ENCODE measurements around the gene KIAA0232. TPM values are rescaled to one million over a fixed set of nuclear protein-coding genes. Genes with fewer than 3 reads are reported as not detected.

Gene KIAA0232, protein sequence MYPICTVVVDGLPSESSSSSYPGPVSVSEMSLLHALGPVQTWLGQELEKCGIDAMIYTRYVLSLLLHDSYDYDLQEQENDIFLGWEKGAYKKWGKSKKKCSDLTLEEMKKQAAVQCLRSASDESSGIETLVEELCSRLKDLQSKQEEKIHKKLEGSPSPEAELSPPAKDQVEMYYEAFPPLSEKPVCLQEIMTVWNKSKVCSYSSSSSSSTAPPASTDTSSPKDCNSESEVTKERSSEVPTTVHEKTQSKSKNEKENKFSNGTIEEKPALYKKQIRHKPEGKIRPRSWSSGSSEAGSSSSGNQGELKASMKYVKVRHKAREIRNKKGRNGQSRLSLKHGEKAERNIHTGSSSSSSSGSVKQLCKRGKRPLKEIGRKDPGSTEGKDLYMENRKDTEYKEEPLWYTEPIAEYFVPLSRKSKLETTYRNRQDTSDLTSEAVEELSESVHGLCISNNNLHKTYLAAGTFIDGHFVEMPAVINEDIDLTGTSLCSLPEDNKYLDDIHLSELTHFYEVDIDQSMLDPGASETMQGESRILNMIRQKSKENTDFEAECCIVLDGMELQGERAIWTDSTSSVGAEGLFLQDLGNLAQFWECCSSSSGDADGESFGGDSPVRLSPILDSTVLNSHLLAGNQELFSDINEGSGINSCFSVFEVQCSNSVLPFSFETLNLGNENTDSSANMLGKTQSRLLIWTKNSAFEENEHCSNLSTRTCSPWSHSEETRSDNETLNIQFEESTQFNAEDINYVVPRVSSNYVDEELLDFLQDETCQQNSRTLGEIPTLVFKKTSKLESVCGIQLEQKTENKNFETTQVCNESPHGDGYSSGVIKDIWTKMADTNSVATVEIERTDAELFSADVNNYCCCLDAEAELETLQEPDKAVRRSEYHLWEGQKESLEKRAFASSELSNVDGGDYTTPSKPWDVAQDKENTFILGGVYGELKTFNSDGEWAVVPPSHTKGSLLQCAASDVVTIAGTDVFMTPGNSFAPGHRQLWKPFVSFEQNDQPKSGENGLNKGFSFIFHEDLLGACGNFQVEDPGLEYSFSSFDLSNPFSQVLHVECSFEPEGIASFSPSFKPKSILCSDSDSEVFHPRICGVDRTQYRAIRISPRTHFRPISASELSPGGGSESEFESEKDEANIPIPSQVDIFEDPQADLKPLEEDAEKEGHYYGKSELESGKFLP (N-terminal part only)
- total RNA-seq (10 to 100 TPM; 16.1 to 16.7 TPM), total RNA-seq (47.0 to 111 reads per million in 2 donors)

DNA sequence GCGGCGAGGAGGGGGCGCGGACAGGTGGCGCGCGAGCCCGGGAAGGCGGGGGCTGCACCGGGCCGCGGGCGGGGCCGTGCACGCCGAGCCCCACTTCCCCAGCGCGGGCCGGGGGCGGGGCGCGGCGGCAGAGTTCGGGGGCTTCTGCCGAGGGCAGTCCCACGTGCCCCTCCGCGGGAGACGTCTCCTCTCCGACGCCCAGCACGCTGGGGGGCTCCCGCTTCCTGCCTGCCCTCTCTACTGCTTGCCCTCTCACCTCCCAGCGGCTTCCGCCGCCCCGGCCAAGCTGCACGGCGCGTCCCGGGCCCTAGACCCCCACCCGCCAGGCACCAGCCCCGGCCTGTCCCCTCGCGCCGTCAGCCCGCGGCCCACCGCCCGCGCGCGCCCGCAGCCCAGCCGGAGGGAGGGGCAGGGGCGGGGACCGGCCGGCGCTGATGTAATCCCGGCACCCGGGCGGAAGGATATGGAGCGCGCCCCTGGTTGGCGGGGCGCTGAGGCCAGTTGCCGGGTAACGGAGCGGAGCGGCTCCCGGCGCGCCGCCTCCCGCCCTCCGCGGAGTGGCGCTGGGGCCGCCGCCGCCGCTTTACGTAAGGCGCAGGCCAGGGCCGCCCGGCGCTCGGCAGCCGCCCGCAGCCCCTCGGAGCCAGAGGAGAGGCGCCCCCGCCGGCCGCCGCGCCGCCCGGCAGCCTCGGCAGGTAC, at the start of gene KIAA0232:
KIAA0232 (plus strand) TSS at position 581 of the 699 bp plus-strand sequence. CDS start 41,727 bp downstream, outside the sequence.
- ATAC-seq (peak; percentile 81), DNase-seq (peak; percentile 85 to 89 (median 88))
- Mint-ChIP-seq H3K4me1 (peaks cover 32% of the 10 kb centered on the region), H3K27ac (peak within 1 kb of the TSS; percentile 45), H3K36me3 (ENCODE audit: low read depth) (no peaks in the 10 kb centered on the region), H3K27me3 (peaks cover 4% of the 10 kb centered on the region), H3K4me3 (peak within 1 kb of the TSS; percentile 88)
- no peaks in the 10 kb centered on the region for H3K9me3 ChIP-seq (ENCODE audit: control insufficient read depth, low read length, poor library complexity, severe bottlenecking)

DNA sequence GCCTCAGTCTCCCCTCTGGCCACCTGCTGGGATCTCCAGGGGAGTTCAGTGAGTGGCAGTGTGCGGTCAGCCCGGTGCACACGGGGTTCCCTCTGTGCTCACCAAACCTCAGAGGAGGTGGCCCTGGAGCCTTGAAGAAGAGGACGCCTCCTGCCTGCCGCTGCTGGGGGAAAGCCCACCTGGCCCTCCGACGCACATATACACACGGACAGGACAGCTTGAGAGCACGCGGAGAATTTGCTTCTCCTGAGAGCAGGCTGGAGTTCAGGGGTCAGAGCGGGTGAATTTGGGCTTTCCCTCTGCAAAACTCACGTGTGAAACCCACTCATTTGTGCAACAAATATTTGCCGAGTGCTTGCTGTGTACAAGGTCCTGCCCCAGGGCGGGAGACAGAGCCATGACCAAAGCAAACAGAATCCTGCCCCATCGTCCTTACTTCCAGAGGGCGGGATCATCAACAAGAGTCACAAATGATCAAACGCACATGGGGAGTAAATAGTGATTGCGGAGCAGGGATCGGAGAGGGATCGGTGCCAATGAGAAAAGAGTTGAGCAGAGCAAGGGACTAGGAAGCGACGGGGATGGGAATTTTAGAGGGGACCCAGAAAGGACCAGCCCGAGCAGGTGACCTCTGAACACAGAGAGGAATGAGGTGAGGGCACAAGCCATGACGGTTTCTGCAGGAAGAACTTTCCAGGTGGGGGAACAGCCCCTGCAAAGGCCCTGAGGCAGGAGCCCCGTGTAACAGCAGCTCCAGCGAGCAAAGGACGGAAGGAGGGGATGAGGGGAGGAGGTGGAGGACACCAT, 49.0 kb upstream of the KIAA0232 start:
- H3K27ac Mint-ChIP-seq: no peak overlapping the region
- H3K27me3 Mint-ChIP-seq: peaks cover 21% of the 10 kb centered on the region
- no peaks in the 10 kb centered on the region for H3K9me3 ChIP-seq (ENCODE audit: control insufficient read depth, low read length, poor library complexity, severe bottlenecking)
- H3K36me3 Mint-ChIP-seq (ENCODE audit: low read depth): no peaks in the 10 kb centered on the region
- ATAC-seq (no peak), DNase-seq (no peak)
- H3K4me1 Mint-ChIP-seq: no peaks in the 10 kb centered on the region
- no peak overlapping the region for H3K4me3 Mint-ChIP-seq

DNA sequence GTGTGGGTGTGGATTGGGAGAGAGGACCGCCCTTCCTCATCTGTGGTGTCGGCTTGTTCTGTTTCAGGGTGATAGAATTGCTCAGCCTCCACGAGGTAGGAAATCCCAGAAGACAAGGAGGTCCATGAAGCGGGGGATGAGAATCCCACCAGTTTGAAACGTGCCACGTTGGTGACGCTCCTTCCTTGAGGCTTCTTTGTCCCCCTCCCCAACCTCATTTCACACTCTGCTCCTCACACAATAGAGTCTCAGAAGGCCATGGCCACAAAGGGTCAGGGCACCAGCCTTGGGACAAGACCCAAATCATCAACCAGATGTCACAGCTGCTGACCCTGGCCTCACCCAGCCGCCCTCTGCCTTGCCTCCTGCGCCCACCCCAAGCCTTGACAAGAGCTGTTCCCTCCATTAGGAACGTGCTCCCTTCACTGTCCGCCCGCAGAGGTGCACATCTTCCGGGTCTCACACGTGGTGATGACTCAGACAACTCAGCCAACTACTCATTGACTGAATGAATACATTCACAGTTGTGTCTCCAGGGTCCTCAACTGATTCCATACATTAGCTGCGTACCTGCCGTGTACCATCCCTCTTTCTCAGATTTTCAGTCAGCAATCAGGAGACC, 48.3 kb upstream of the KIAA0232 start:
- H3K27me3 Mint-ChIP-seq: peaks cover 21% of the 10 kb centered on the region
- H3K9me3 ChIP-seq (ENCODE audit: control insufficient read depth, low read length, poor library complexity, severe bottlenecking): no peaks in the 10 kb centered on the region
- no peak for ATAC-seq
- no peaks in the 10 kb centered on the region for H3K36me3 Mint-ChIP-seq (ENCODE audit: low read depth)
- no peak for DNase-seq
- no peak overlapping the region for H3K27ac Mint-ChIP-seq
- no peaks in the 10 kb centered on the region for H3K4me1 Mint-ChIP-seq
- H3K4me3 Mint-ChIP-seq: no peak overlapping the region

DNA sequence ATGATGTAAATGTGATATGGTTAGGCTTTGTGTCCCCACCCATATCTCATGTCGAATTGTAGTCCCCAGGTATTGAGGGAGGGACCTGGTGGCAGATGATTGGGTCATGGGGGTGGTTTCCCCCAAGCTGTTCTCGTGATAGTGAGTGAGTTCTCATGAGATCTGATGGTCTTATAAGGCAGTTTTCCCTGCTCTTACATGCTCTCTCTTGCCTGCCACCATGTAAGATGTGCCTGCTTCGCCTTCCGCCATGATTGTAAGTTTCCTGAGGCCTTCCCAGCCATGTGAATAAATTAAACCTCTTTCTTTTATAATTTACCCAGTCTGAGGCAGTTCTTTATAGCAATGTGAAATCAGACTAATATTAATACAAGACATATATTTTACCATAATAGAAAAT, 42.6 kb upstream of the KIAA0232 start:
- H3K27ac Mint-ChIP-seq: no peak overlapping the region
- peaks cover 3% of the 10 kb centered on the region for H3K36me3 Mint-ChIP-seq (ENCODE audit: low read depth)
- no peak overlapping the region for H3K4me3 Mint-ChIP-seq
- no peak for DNase-seq
- no peak for ATAC-seq
- H3K4me1 Mint-ChIP-seq: peaks cover 6% of the 10 kb centered on the region
- H3K27me3 Mint-ChIP-seq: peaks cover 15% of the 10 kb centered on the region
- H3K9me3 ChIP-seq (ENCODE audit: control insufficient read depth, low read length, poor library complexity, severe bottlenecking): no peaks in the 10 kb centered on the region

DNA sequence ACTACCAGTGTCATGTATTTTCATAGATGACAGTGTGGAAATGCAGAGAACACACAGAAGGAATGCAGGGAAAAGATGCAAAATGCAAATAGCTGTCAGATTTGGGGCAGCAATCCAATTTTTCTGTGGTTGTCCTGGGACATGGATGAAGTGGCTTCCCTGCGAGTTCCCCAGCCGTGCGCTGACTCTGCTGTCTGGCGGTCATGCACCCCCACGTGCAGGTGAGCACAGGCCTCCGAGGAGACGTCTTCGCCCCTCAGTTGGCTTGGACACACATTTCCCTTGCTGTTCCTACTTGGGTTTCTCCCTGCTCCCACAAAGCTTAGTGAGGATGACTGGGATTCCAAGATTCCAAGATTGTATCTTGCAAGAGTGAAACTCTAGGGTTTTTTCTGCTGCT, 42.2 kb upstream of the KIAA0232 start:
- no peak overlapping the region for H3K4me3 Mint-ChIP-seq
- ATAC-seq: no peak
- DNase-seq: no peak

DNA sequence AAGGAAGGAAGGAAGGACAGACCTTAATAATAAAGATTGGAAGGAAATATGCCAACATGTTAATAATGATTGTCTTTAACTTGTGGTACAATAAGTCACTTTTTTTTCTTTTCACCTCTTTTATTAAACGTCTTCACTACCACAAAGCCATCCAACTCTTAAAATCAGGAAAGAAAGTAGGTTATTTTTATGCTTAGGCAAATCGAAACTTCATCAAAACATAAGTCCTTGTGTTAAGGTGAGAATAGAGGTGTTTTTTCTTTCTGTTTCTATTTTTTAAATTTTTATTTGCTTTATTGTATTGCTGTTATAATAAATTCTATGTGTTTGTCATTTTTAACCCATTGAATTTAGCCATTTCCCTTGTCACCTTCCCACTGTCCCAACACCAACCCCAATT, 40.0 kb upstream of the KIAA0232 start:
- Mint-ChIP-seq H3K27ac (no peak overlapping the region), H3K4me3 (no peak overlapping the region), H3K27me3 (peaks cover 22% of the 10 kb centered on the region), H3K36me3 (ENCODE audit: low read depth) (peaks cover 4% of the 10 kb centered on the region), H3K4me1 (peaks cover 6% of the 10 kb centered on the region)
- ATAC-seq (no peak), DNase-seq (no peak)
- no peaks in the 10 kb centered on the region for H3K9me3 ChIP-seq (ENCODE audit: control insufficient read depth, low read length, poor library complexity, severe bottlenecking)

More for the DNA sequence above, 42.2 kb upstream of the KIAA0232 start:
- no peaks in the 10 kb centered on the region for H3K9me3 ChIP-seq (ENCODE audit: control insufficient read depth, low read length, poor library complexity, severe bottlenecking)
- Mint-ChIP-seq H3K4me1 (peaks cover 6% of the 10 kb centered on the region), H3K27ac (no peak overlapping the region), H3K27me3 (peaks cover 18% of the 10 kb centered on the region), H3K36me3 (ENCODE audit: low read depth) (peaks cover 4% of the 10 kb centered on the region)

DNA sequence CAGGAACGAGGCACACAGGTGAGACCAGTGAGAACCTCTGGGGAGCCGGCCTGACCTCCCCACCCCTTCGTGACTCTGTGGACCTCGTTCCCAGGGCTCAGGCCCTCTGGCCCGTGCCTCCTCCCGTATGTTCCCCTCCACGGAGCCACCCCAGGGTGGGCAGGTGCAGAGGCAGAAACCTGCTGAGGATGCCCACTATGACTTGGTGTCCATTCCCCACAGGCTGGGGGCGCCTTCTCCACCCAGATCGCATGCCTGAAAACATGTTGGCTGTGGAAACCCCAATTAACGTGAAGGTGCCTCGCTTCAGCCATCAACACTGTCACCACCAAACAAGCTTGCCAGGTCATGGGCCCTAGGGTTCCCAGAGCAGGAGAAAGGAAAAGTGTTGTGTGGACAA, 39.5 kb upstream of the KIAA0232 start:
- Mint-ChIP-seq H3K36me3 (ENCODE audit: low read depth) (peaks cover 4% of the 10 kb centered on the region), H3K27ac (no peak overlapping the region), H3K4me3 (no peak overlapping the region), H3K4me1 (peaks cover 6% of the 10 kb centered on the region), H3K27me3 (peaks cover 17% of the 10 kb centered on the region)
- no peaks in the 10 kb centered on the region for H3K9me3 ChIP-seq (ENCODE audit: control insufficient read depth, low read length, poor library complexity, severe bottlenecking)
- ATAC-seq (no peak), DNase-seq (no peak)

DNA sequence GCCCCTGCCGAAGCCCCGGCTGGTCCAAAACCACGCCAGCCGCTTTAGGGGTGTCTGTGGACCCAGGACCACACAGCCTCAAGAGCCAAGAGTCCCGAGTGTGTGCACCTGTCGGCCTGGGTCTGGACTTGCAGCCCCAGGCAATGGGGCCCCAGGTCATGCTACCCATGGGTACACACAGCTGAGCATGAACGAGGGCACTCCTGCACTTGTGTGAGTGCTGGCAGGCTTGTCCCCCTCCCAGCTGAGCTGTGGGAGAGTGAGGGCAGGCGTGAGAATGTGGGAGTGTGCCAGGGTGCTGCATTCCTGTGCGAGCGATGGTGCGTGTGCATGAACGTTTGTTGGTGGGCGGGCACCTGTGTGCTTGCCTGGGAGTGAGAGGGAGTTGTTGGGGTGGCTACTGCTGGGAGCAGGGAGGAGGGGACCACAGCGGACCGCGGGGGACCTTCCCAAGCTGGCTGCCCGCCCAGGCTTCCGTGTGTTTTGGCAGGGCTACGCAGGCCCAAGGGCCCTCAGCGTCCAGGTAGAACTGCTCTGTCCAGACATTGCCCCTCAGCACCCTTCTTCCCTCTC, 35.7 kb upstream of the KIAA0232 start:
- H3K27me3 Mint-ChIP-seq: peaks cover 16% of the 10 kb centered on the region
- H3K9me3 ChIP-seq (ENCODE audit: control insufficient read depth, low read length, poor library complexity, severe bottlenecking): no peaks in the 10 kb centered on the region
- no peak overlapping the region for H3K27ac Mint-ChIP-seq
- H3K4me3 Mint-ChIP-seq: no peak overlapping the region
- DNase-seq: no peak
- ATAC-seq: no peak
- peaks cover 9% of the 10 kb centered on the region for H3K4me1 Mint-ChIP-seq
- H3K36me3 Mint-ChIP-seq (ENCODE audit: low read depth): peaks cover 2% of the 10 kb centered on the region

DNA sequence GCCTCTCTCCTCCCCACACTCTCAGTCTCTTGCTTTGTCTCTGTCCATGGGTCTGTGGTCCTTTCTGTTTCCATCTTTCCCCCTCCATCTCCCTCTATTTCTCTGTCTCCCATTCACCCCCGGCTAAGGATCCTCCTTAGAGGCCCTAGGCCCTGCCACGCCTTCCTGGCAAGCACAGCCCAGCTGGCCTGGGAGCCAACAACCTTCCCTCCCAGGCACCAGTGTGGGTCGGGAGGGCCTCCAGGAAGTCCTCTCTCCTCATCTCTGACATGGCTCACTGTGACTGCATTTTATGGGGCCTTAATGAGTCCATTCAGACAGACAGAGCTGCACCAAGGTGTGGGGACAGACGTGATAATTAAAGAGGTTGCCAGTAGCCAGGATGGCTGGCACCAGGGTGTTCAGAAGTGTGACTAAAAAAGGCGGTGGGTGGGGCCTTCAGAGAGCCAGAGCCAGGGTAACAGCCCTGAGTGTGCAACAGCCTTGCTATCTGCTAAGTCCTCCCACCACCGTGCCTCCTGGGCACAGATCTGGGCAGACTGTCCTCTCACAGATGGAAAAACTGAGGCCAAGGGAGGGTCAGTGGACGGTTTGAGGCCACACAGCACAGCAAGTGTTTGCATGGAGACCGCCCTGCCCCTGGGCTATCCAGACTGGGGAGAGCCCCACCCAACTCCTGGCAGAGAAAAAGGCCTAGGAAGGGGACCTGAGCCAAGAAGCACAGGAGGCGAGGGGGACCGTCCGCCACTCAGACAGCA, 35.1 kb upstream of the KIAA0232 start:
- no peak for DNase-seq
- Mint-ChIP-seq H3K4me3 (no peak overlapping the region), H3K4me1 (peaks cover 12% of the 10 kb centered on the region), H3K36me3 (ENCODE audit: low read depth) (peaks cover 2% of the 10 kb centered on the region), H3K27ac (no peak overlapping the region), H3K27me3 (peaks cover 16% of the 10 kb centered on the region)
- no peaks in the 10 kb centered on the region for H3K9me3 ChIP-seq (ENCODE audit: control insufficient read depth, low read length, poor library complexity, severe bottlenecking)
- ATAC-seq: no peak

DNA sequence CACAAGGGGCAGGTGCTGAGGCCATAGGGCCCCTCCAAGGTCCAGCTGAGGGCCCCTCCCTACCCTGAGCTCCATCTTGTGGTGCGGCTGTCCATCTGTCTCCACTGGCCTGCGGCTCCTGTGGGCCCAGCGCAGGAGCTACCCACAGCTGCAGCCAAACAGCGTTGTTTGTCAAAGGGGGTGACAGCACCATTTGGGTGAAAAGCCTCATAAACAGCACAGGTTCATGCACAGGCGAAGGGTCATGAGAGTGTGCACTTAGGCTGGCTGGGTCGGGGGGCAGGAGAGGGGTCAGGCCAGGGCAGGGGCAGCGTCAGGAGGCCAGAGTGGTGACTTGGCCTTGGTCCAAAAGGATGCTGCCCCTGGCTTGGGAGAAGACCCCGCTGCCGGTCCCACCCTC, 34.2 kb upstream of the KIAA0232 start:
- no peak overlapping the region for H3K4me3 Mint-ChIP-seq

More for the DNA sequence above, 34.2 kb upstream of the KIAA0232 start:
- Mint-ChIP-seq H3K27ac (no peak overlapping the region), H3K27me3 (peaks cover 16% of the 10 kb centered on the region), H3K4me1 (peaks cover 10% of the 10 kb centered on the region), H3K36me3 (ENCODE audit: low read depth) (peaks cover 2% of the 10 kb centered on the region)
- DNase-seq (no peak), ATAC-seq (no peak)
- no peaks in the 10 kb centered on the region for H3K9me3 ChIP-seq (ENCODE audit: control insufficient read depth, low read length, poor library complexity, severe bottlenecking)
